Mesendoderm (in vitro differentiated cells): ENCODE results near the gene ABTB2.

Experiments
- DNase-seq: peaks from one replicate; pipeline ENCODE4 v3.0.0; 2013
- H2AK5ac ChIP-seq: 2 replicates; pipeline ENCODE4 v1.6.1; 2013; ENCODE audit warnings: low read length, inconsistent platforms
- H2BK120ac ChIP-seq: 2 replicates; pipeline ENCODE4 v1.6.1; 2013; ENCODE audit warnings: low read depth, mild to moderate bottlenecking, low read length, moderate library complexity, mixed read lengths
- H2BK15ac ChIP-seq: replicated peaks from 2 replicates; pipeline ENCODE4 v1.6.1; 2013; ENCODE audit warnings: low read depth, mild to moderate bottlenecking, moderate library complexity
- H2BK5ac ChIP-seq: 2 replicates; pipeline ENCODE4 v1.6.1; 2013; ENCODE audit warnings: low read length, inconsistent platforms
- H3K18ac ChIP-seq: 2 replicates; pipeline ENCODE4 v1.6.1; 2013; ENCODE audit warnings: mild to moderate bottlenecking, low read length, mixed read lengths
- H3K23ac ChIP-seq: one replicate; pipeline ENCODE4 v1.6.1; 2013; ENCODE audit warnings: low read length
- H3K27ac ChIP-seq: 2 replicates; pipeline ENCODE4 v1.5.1; 2013; ENCODE audit warnings: low read depth, mild to moderate bottlenecking, inconsistent platforms, low read length, moderate library complexity
- H3K27me3 ChIP-seq: 2 replicates; pipeline ENCODE4 v1.6.1; 2013; ENCODE audit warnings: low read length, control low read depth, mild to moderate bottlenecking, inconsistent platforms; ENCODE audit not compliant: insufficient read depth, poor library complexity
- H3K36me3 ChIP-seq: 2 replicates; pipeline ENCODE4 v1.6.1; 2013; ENCODE audit warnings: low read length, inconsistent platforms; ENCODE audit not compliant: control insufficient read depth, insufficient read depth
- H3K4ac ChIP-seq: one replicate; pipeline ENCODE4 v1.6.1; 2013; ENCODE audit warnings: low read depth, mild to moderate bottlenecking, low read length, moderate library complexity
- H3K4me1 ChIP-seq: 2 replicates; pipeline ENCODE4 v1.6.1; 2013; ENCODE audit warnings: low read depth, low read length, inconsistent platforms; ENCODE audit not compliant: control insufficient read depth
- H3K4me2 ChIP-seq: 2 replicates; pipeline ENCODE4 v1.6.1; 2013; ENCODE audit warnings: low read length
- H3K4me3 ChIP-seq: 2 replicates; pipeline ENCODE4 v1.5.1; 2013; ENCODE audit warnings: mild to moderate bottlenecking, low read length
- H3K56ac ChIP-seq: one replicate; pipeline ENCODE4 v1.6.1; 2013; ENCODE audit warnings: low read length
- H3K79me1 ChIP-seq: 2 replicates; pipeline ENCODE4 v1.6.1; 2013; ENCODE audit warnings: low read length, inconsistent platforms
- H3K79me2 ChIP-seq: 2 replicates; pipeline ENCODE4 v1.6.1; 2013; ENCODE audit warnings: mild to moderate bottlenecking, low read length; ENCODE audit not compliant: control insufficient read depth, insufficient read depth
- H3K9ac ChIP-seq: 2 replicates; pipeline ENCODE4 v1.6.1; 2013; ENCODE audit warnings: low read length, inconsistent platforms
- H4K5ac ChIP-seq: one replicate; pipeline ENCODE4 v1.6.1; 2013; ENCODE audit warnings: low read length
- H4K8ac ChIP-seq: one replicate; pipeline ENCODE4 v1.6.1; 2013; ENCODE audit warnings: low read depth, mild to moderate bottlenecking, control low read depth, low read length, moderate library complexity
- WGBS: extraction: QIAGEN DNeasy Blood & Tissue Kit; methylation state at CpG from one replicate; pipeline ENCODE4 v1.1.7; 2013; ENCODE audit warnings: low lambda C conversion rate, missing lambda C conversion rate; ENCODE audit not compliant: insufficient coverage; ENCODE audit errors: extremely low coverage; 5-methylcytosine and 5-hydroxymethylcytosine counted together

Gene ABTB2

GRCh38 chr11:34332524-34332923, 25.3 kb downstream of the ABTB2 start:
- no peak overlapping the region for H3K9ac ChIP-seq
- H2BK5ac ChIP-seq, result no peak overlapping the region
- H3K4me1 ChIP-seq, result no peaks in the 10 kb centered on the region
- no peaks in the 10 kb centered on the region for H3K79me1 ChIP-seq
- H2BK15ac ChIP-seq, result no peak overlapping the region
- H3K23ac ChIP-seq, result no peak overlapping the region
- no peak overlapping the region for H3K18ac ChIP-seq
- H3K4ac ChIP-seq, result no peak overlapping the region
- H2AK5ac ChIP-seq, result no peak overlapping the region
- H4K5ac ChIP-seq, result no peak overlapping the region
- no peaks in the 10 kb centered on the region for H3K79me2 ChIP-seq
- H2BK120ac ChIP-seq, result no peak overlapping the region
- H3K4me2 ChIP-seq, result no peak overlapping the region
- no CpG with 5 or more reads among the region's 3 CpGs for WGBS
- DNase-seq, result no peak
- no peak overlapping the region for H3K56ac ChIP-seq
- H3K27me3 ChIP-seq, result no peaks in the 10 kb centered on the region
- H4K8ac ChIP-seq, result no peak overlapping the region
- H3K27ac ChIP-seq, result no peak overlapping the region
- H3K36me3 ChIP-seq, result no peaks in the 10 kb centered on the region
- H3K4me3 ChIP-seq, result no peak overlapping the region

- H2BK15ac ChIP-seq, result no peak overlapping the region
- no peak overlapping the region for H3K56ac ChIP-seq
- H4K5ac ChIP-seq, result no peak overlapping the region
- H3K79me2 ChIP-seq, result no peaks in the 10 kb centered on the region
- H3K4ac ChIP-seq, result no peak overlapping the region
- no peak overlapping the region for H3K4me3 ChIP-seq
- no peak overlapping the region for H3K4me2 ChIP-seq
- no peak overlapping the region for H2BK5ac ChIP-seq
- H3K79me1 ChIP-seq, result no peaks in the 10 kb centered on the region
- no peaks in the 10 kb centered on the region for H3K4me1 ChIP-seq
- no peaks in the 10 kb centered on the region for H3K27me3 ChIP-seq
- no peak overlapping the region for H3K18ac ChIP-seq
- DNase-seq, result no peak
- no peak overlapping the region for H4K8ac ChIP-seq
- no peak overlapping the region for H3K9ac ChIP-seq
- no peak overlapping the region for H2AK5ac ChIP-seq
- H3K27ac ChIP-seq, result no peak overlapping the region
- H2BK120ac ChIP-seq, result no peak overlapping the region
- H3K23ac ChIP-seq, result no peak overlapping the region
- WGBS, result no CpG with 5 or more reads among the region's 3 CpGs
- no peaks in the 10 kb centered on the region for H3K36me3 ChIP-seq
These were observed 26.1 kb downstream of the ABTB2 start for GRCh38 chr11:34331736-34332135.

GRCh38 chr11:34331329-34331728, 26.5 kb downstream of the ABTB2 start:
- Histone ChIP-seq H3K79me2 (no peaks in the 10 kb centered on the region), H3K9ac (no peak overlapping the region), H3K18ac (no peak overlapping the region), H3K4me3 (no peak overlapping the region), H3K27me3 (no peaks in the 10 kb centered on the region), H3K4ac (no peak overlapping the region), H3K23ac (no peak overlapping the region), H2AK5ac (no peak overlapping the region), H3K56ac (no peak overlapping the region), H3K79me1 (no peaks in the 10 kb centered on the region), H4K8ac (no peak overlapping the region), H3K4me2 (no peak overlapping the region), H3K36me3 (no peaks in the 10 kb centered on the region), H3K27ac (no peak overlapping the region), H2BK120ac (no peak overlapping the region), H2BK15ac (no peak overlapping the region), H4K5ac (no peak overlapping the region), H3K4me1 (no peaks in the 10 kb centered on the region), H2BK5ac (no peak overlapping the region)
- WGBS, result no CpG with 5 or more reads among the region's 2 CpGs
- DNase-seq, result no peak

DNA sequence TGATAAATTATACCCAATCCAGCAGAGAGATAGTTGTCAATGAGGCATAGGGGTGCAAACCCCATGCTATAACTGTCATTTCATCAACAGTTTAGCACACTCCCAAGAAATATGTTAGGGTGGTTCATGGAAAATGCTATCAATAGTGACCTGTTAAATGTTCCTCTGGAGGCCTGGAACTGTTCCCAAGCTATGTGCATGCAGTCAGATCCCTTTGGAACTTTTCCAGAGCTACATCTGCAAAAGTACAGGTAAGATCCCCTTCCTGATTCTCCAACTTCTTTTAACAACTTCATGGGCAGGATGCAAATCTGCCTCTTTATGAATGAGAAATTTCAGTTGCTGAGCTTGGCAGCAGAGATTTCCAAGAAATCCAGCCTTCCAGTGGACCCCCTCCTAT, 27.2 kb downstream of the ABTB2 start:
- Histone ChIP-seq H3K79me2 (no peaks in the 10 kb centered on the region), H3K36me3 (no peaks in the 10 kb centered on the region), H3K23ac (no peak overlapping the region), H3K4me3 (no peak overlapping the region), H3K4ac (no peak overlapping the region), H3K27ac (no peak overlapping the region), H4K8ac (no peak overlapping the region), H3K4me2 (no peak overlapping the region), H2BK120ac (no peak overlapping the region), H3K27me3 (no peaks in the 10 kb centered on the region), H3K56ac (no peak overlapping the region), H3K4me1 (no peaks in the 10 kb centered on the region), H3K18ac (no peak overlapping the region), H4K5ac (no peak overlapping the region), H2BK5ac (no peak overlapping the region), H3K79me1 (no peaks in the 10 kb centered on the region), H2BK15ac (no peak overlapping the region), H2AK5ac (no peak overlapping the region), H3K9ac (no peak overlapping the region)
- DNase-seq, result no peak

DNA sequence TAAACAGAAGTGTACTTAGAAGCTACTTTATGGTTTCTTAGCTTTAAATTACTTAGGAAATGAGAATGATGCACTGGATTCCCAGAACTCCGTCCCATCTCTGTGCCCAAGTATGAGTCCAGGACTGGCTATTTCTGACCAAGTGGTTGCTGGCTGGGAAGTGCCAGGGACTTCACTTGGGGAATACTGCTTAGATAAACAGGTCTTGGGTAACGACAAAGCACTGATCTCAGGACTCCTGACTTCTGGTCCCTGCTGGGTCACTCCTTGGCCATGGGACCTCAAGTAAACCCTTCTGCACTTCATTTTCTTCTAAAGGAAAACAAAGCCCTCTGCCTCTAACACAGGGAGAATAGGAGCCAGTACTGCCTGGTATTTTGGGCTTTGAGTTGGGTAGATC, 27.9 kb downstream of the ABTB2 start:
- Histone ChIP-seq H3K4me2 (no peak overlapping the region), H3K27ac (no peak overlapping the region), H2BK15ac (no peak overlapping the region), H2AK5ac (no peak overlapping the region), H2BK120ac (no peak overlapping the region), H3K36me3 (no peaks in the 10 kb centered on the region), H2BK5ac (no peak overlapping the region), H3K79me2 (no peaks in the 10 kb centered on the region), H3K18ac (no peak overlapping the region), H3K23ac (no peak overlapping the region), H4K8ac (no peak overlapping the region), H3K27me3 (no peaks in the 10 kb centered on the region), H3K9ac (no peak overlapping the region), H3K56ac (no peak overlapping the region), H3K4ac (no peak overlapping the region), H4K5ac (no peak overlapping the region), H3K4me1 (no peaks in the 10 kb centered on the region), H3K4me3 (no peak overlapping the region), H3K79me1 (no peaks in the 10 kb centered on the region)
- no peak for DNase-seq
- no CpG with 5 or more reads among the region's 2 CpGs for whole genome bisulfite sequencing

DNA sequence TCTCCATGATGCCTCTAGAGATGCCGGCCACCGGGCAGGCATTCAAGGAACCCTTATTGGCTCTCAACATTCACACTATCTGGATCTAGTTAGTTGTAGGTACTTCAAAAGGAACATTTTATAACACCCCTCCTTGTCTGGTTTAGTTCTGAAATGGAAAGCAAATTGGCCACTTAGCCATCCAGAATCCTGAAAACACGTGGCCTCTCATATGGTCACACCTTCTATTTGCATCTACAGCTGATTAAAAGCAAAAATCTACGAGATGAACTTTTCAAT, 29.2 kb downstream of the ABTB2 start:
- Histone ChIP-seq H3K27ac (no peak overlapping the region), H3K23ac (no peak overlapping the region), H3K4ac (no peak overlapping the region), H3K4me1 (no peaks in the 10 kb centered on the region), H3K4me3 (no peak overlapping the region), H2AK5ac (no peak overlapping the region), H3K27me3 (no peaks in the 10 kb centered on the region), H2BK120ac (no peak overlapping the region), H3K56ac (no peak overlapping the region), H3K18ac (no peak overlapping the region), H3K79me1 (no peaks in the 10 kb centered on the region), H2BK15ac (no peak overlapping the region), H2BK5ac (no peak overlapping the region), H4K5ac (no peak overlapping the region), H3K36me3 (no peaks in the 10 kb centered on the region), H3K9ac (no peak overlapping the region), H3K4me2 (no peak overlapping the region), H3K79me2 (no peaks in the 10 kb centered on the region), H4K8ac (no peak overlapping the region)
- no CpG with 5 or more reads among the region's 4 CpGs for WGBS
- DNase-seq, result no peak
